Thymus (tissue), 11 donors: ENCODE results near the gene ROMO1. TPM values are rescaled to one million over a fixed set of nuclear protein-coding genes. Genes with fewer than 3 reads are reported as not detected.

Experiments used
- DNase-seq, 9 donors: peaks; one replicate each; pipeline ENCODE4 v3.0.0-alpha.2; 2013; ENCODE audit warnings: low spot score in 9 of 9, low read depth in 6 of 9, missing footprints in 1 of 9
- H3K27ac ChIP-seq, 2 donors: one replicate each; pipeline ENCODE4 v1.5.1; 2013; ENCODE audit warnings: control low read depth in 1 of 2, low read depth in 1 of 2, low read length in 1 of 2, mild to moderate bottlenecking in 1 of 2, moderate library complexity in 1 of 2
- H3K27me3 ChIP-seq, 2 donors: one replicate each; pipeline ENCODE4 v1.5.1; 2013; ENCODE audit warnings: low read length in 1 of 2; ENCODE audit not compliant: control insufficient read depth in 2 of 2, insufficient read depth in 1 of 2
- H3K36me3 ChIP-seq, 2 donors: one replicate each; pipeline ENCODE4 v1.5.1; 2013; ENCODE audit warnings: low read length in 1 of 2, mild to moderate bottlenecking in 1 of 2, moderate library complexity in 1 of 2; ENCODE audit not compliant: control insufficient read depth in 2 of 2, insufficient read depth in 2 of 2
- H3K4me1 ChIP-seq, 2 donors: one replicate each; pipeline ENCODE4 v1.5.1; 2013; ENCODE audit warnings: low read length in 2 of 2; ENCODE audit not compliant: control insufficient read depth in 2 of 2, insufficient read depth in 2 of 2
- H3K4me3 ChIP-seq, 2 donors: one replicate each; pipeline ENCODE4 v1.5.1; 2013; ENCODE audit warnings: low read length in 2 of 2, control low read depth in 1 of 2, mild to moderate bottlenecking in 1 of 2
- H3K9me3 ChIP-seq, 2 donors: one replicate each; pipeline ENCODE4 v1.5.1; 2013; ENCODE audit warnings: low read length in 1 of 2, mild to moderate bottlenecking in 1 of 2; ENCODE audit not compliant: control insufficient read depth in 2 of 2, insufficient read depth in 1 of 2
- WGBS: extraction: QIAGEN DNeasy Blood & Tissue Kit; methylation state at CpG from one replicate; pipeline ENCODE4 v1.1.7; 2013; 5-methylcytosine and 5-hydroxymethylcytosine counted together
- polyA plus RNA-seq: library from polyadenylated mRNA; stranded (reverse); fragments of 200-250 nt; gene quantifications from one replicate; pipeline ENCODE4 v1.2.3, GENCODE V29; 2013
- total RNA-seq: library from RNA; stranded (reverse); fragments of 120-200 nt; gene quantifications from one replicate; pipeline ENCODE4 v1.2.4, GENCODE V29; 2013
- donor health status: healthy.

ROMO1 gene
- total and polyA plus RNA-seq, 2 donors, result 213 to 296 TPM

- Histone ChIP-seq H3K4me1 (no peaks in the 10 kb centered on the region), H3K27me3 (no peaks in the 10 kb centered on the region), H3K9me3 (no peaks in the 10 kb centered on the region), H3K36me3 (peaks cover 34 to 43% of the 10 kb centered on the region in 2 donors), H3K27ac (no peak overlapping the region), H3K4me3 (no peak overlapping the region)
- WGBS, result 98% methylated on average over 4 of the region's 4 CpGs
- no peak for DNase-seq
Observed at GRCh38 chr20:35690265-35690664, 8.9 kb upstream of the ROMO1 start.

- Histone ChIP-seq H3K9me3 (no peaks in the 10 kb centered on the region), H3K27ac (no peak overlapping the region), H3K27me3 (no peaks in the 10 kb centered on the region), H3K4me3 (no peak overlapping the region), H3K36me3 (peaks cover 13 to 19% of the 10 kb centered on the region in 2 donors), H3K4me1 (peaks cover 8 to 9% of the 10 kb centered on the region in 2 donors)
- DNase-seq, result no peak
- 93% methylated on average over 2 of the region's 2 CpGs for WGBS
Observed at GRCh38 chr20:35695245-35695749, 3.9 kb upstream of the ROMO1 start.

GRCh38 chr20:35695978-35696377 is 3.2 kb upstream of the ROMO1 start:
- Histone ChIP-seq H3K27me3 (no peaks in the 10 kb centered on the region), H3K9me3 (no peaks in the 10 kb centered on the region), H3K27ac (no peak overlapping the region), H3K4me3 (no peak overlapping the region), H3K36me3 (peaks cover 12 to 18% of the 10 kb centered on the region in 2 donors), H3K4me1 (peaks cover 8 to 13% of the 10 kb centered on the region in 2 donors)
- WGBS, result 97% methylated on average over 4 of the region's 4 CpGs
- DNase-seq, result no peak

- Histone ChIP-seq H3K4me3 (no peak overlapping the region), H3K27ac (no peak overlapping the region), H3K4me1 (peaks cover 8 to 13% of the 10 kb centered on the region in 2 donors), H3K27me3 (no peaks in the 10 kb centered on the region), H3K36me3 (peaks cover 19 to 34% of the 10 kb centered on the region in 2 donors), H3K9me3 (no peaks in the 10 kb centered on the region)
- 94% methylated on average over 9 of the region's 9 CpGs for WGBS
- no peak for DNase-seq
Observed at GRCh38 chr20:35697696-35698297, 1.4 kb upstream of the ROMO1 start.

GRCh38 chr20:35698298-35699126 is 693 bp upstream of the ROMO1 start:
- H3K27ac ChIP-seq, result peak overlapping the region; percentile 5 to 89
- DNase-seq, result peak in 3 of 9 donors; percentile 16 to 24 (median 20)
- no peaks in the 10 kb centered on the region for H3K9me3 ChIP-seq
- H3K4me3 ChIP-seq, result peak overlapping the region; percentile 72 to 89
- WGBS, result 11% methylated on average over 37 of the region's 37 CpGs
- H3K36me3 ChIP-seq, result peaks cover 17 to 37% of the 10 kb centered on the region in 2 donors
- no peaks in the 10 kb centered on the region for H3K27me3 ChIP-seq
- H3K4me1 ChIP-seq, result peaks cover 8 to 13% of the 10 kb centered on the region in 2 donors

- H3K4me1 ChIP-seq, result peaks cover 8 to 13% of the 10 kb centered on the region in 2 donors
- H3K36me3 ChIP-seq, result peaks cover 18 to 48% of the 10 kb centered on the region in 2 donors
- 41% methylated on average over 6 of the region's 6 CpGs for WGBS
- peak overlapping the region; percentile 72 to 89 for H3K4me3 ChIP-seq
- no peaks in the 10 kb centered on the region for H3K27me3 ChIP-seq
- H3K27ac ChIP-seq, result peak overlapping the region; percentile 81 to 89
- DNase-seq, result peak in 1 of 9 donors; percentile 12
- no peaks in the 10 kb centered on the region for H3K9me3 ChIP-seq
Observed at GRCh38 chr20:35699957-35700624, 886 bp downstream of the ROMO1 start.

GRCh38 chr20:35700625-35701148 is 1.5 kb downstream of the ROMO1 start:
- peaks cover 22 to 48% of the 10 kb centered on the region in 2 donors for H3K36me3 ChIP-seq
- H3K27ac ChIP-seq, result no peak overlapping the region
- H3K9me3 ChIP-seq, result no peaks in the 10 kb centered on the region
- H3K4me3 ChIP-seq, result no peak overlapping the region
- no peaks in the 10 kb centered on the region for H3K27me3 ChIP-seq
- DNase-seq, result no peak
- 98% methylated on average over 7 of the region's 7 CpGs for WGBS
- peaks cover 8 to 13% of the 10 kb centered on the region in 2 donors for H3K4me1 ChIP-seq

- H3K27ac ChIP-seq, result no peak overlapping the region
- H3K27me3 ChIP-seq, result no peaks in the 10 kb centered on the region
- no peak overlapping the region for H3K4me3 ChIP-seq
- H3K4me1 ChIP-seq, result peaks cover 8 to 13% of the 10 kb centered on the region in 2 donors
- 97% methylated on average over 12 of the region's 12 CpGs for WGBS
- no peak for DNase-seq
- peaks cover 32 to 63% of the 10 kb centered on the region in 2 donors for H3K36me3 ChIP-seq
- H3K9me3 ChIP-seq, result no peaks in the 10 kb centered on the region
Observed at GRCh38 chr20:35702051-35702823, 3.0 kb downstream of the ROMO1 start.
